ENCODE data around the gene DPH2.
A peak's percentile ranks its signal among the peaks of the same experiment; 100 is the strongest.

DPH2 gene

GRCh38 chr1:43997295-43997999, 27.6 kb downstream of the DPH2 start:
- no peak for DNase-seq

- DNase-seq: no peak
These were observed 28.2 kb downstream of the DPH2 start for GRCh38 chr1:43998000-43998378.

GRCh38 chr1:43999455-43999854, 29.6 kb downstream of the DPH2 start:
- DNase-seq: peak in 2 of 58 donors; percentile 18

- DNase-seq: no peak
These were observed 30.4 kb downstream of the DPH2 start for GRCh38 chr1:44000122-44000665.

GRCh38 chr1:44002165-44002564, 32.4 kb downstream of the DPH2 start:
- no peak for DNase-seq

- no peak for DNase-seq
These were observed 32.9 kb downstream of the DPH2 start for GRCh38 chr1:44002606-44003157.

- no peak for DNase-seq
These were observed 38.4 kb downstream of the DPH2 start for GRCh38 chr1:44008259-44008658.

- peak in 55 of 58 donors; percentile 21 to 91 (median 79) for DNase-seq
These were observed 41.2 kb downstream of the DPH2 start for GRCh38 chr1:44010935-44011471.

- peak in 1 of 58 donors; percentile 22 for DNase-seq
These were observed 42.6 kb downstream of the DPH2 start for GRCh38 chr1:44012404-44012803.

- DNase-seq: peak in 18 of 58 donors; percentile 21 to 71 (median 50)
These were observed 43.3 kb downstream of the DPH2 start for GRCh38 chr1:44012941-44013609.

GRCh38 chr1:44013949-44014348, 44.1 kb downstream of the DPH2 start:
- DNase-seq: peak in 12 of 58 donors; percentile 15 to 55 (median 40)

- peak in 4 of 58 donors; percentile 39 to 55 (median 43) for DNase-seq
These were observed 44.7 kb downstream of the DPH2 start for GRCh38 chr1:44014365-44015104.

GRCh38 chr1:44015206-44015605, 45.4 kb downstream of the DPH2 start:
- DNase-seq: peak in 7 of 58 donors; percentile 12 to 37 (median 26)

GRCh38 chr1:44016041-44016889, 46.5 kb downstream of the DPH2 start:
- peak in 21 of 58 donors; percentile 21 to 67 (median 46) for DNase-seq

GRCh38 chr1:44016890-44017400, 47.1 kb downstream of the DPH2 start:
- peak in 12 of 58 donors; percentile 19 to 67 (median 52) for DNase-seq

- DNase-seq: peak in 52 of 58 donors; percentile 14 to 87 (median 64)
These were observed 49.7 kb downstream of the DPH2 start for GRCh38 chr1:44019466-44019948.

- DNase-seq: no peak
These were observed 50.7 kb downstream of the DPH2 start for GRCh38 chr1:44020464-44020863.

GRCh38 chr1:44021156-44021555, 51.3 kb downstream of the DPH2 start:
- peak in 9 of 58 donors; percentile 12 to 54 (median 26) for DNase-seq

GRCh38 chr1:44021581-44022321, 51.9 kb downstream of the DPH2 start:
- DNase-seq: no peak

All from anterior cingulate cortex (tissue), 58 donors.